Stomach smooth muscle (tissue), 2 donors: Measurements from ENCODE around the gene ATG13.
A peak's percentile ranks its signal among the peaks of the same experiment; 100 is the strongest.
"Not testable (repeated sequence)": the region's sequence is repeated elsewhere in the genome, so short reads cannot be mapped to it uniquely, and the experiment has no call there.

Experiments
- H3K27ac ChIP-seq: one replicate; pipeline ENCODE4 v1.7.0; 2013; ENCODE audit warnings: mild to moderate bottlenecking, low read length, inconsistent platforms
- H3K27me3 ChIP-seq, 2 donors: one replicate each; pipeline ENCODE4 v1.7.0; 2013; ENCODE audit warnings: low read length in 2 of 2; ENCODE audit not compliant: insufficient read depth in 2 of 2, control insufficient read depth in 1 of 2
- H3K36me3 ChIP-seq, 2 donors: one replicate each; pipeline ENCODE4 v1.7.0; 2013; ENCODE audit warnings: low read length in 2 of 2; ENCODE audit not compliant: control insufficient read depth in 2 of 2, insufficient read depth in 2 of 2
- H3K4me1 ChIP-seq: one replicate; pipeline ENCODE4 v1.7.0; 2013; ENCODE audit warnings: low read length; ENCODE audit not compliant: control insufficient read depth, insufficient read depth
- H3K4me3 ChIP-seq, 2 donors: one replicate each; pipeline ENCODE4 v1.7.0; 2013; ENCODE audit warnings: low read length in 2 of 2
- H3K9ac ChIP-seq, 2 donors: one replicate each; pipeline ENCODE4 v1.7.0; 2013; ENCODE audit warnings: low read length in 2 of 2, mild to moderate bottlenecking in 1 of 2
- H3K9me3 ChIP-seq, 2 donors: one replicate each; pipeline ENCODE4 v1.7.0; 2013; ENCODE audit warnings: low read length in 2 of 2; ENCODE audit not compliant: control insufficient read depth in 2 of 2
- donor health status: healthy.
- donor health status: Pancreatic carcinoma.

The ATG13 gene

GRCh38 chr11:46697723-46698122, 80.4 kb downstream of the ATG13 start:
- H3K4me3 ChIP-seq: peak overlapping the region in 1 of 2 donors; percentile 49
- H3K27me3 ChIP-seq: no peaks in the 10 kb centered on the region
- H3K36me3 ChIP-seq: peaks cover 26 to 34% of the 10 kb centered on the region in 2 donors
- peak overlapping the region; percentile 2 to 55 for H3K9ac ChIP-seq
- peaks cover 49% of the 10 kb centered on the region for H3K4me1 ChIP-seq
- no peak overlapping the region for H3K27ac ChIP-seq
- no peaks in the 10 kb centered on the region for H3K9me3 ChIP-seq

GRCh38 chr11:46698597-46698996, 81.2 kb downstream of the ATG13 start:
- H3K27ac ChIP-seq: no peak overlapping the region
- no peaks in the 10 kb centered on the region for H3K9me3 ChIP-seq
- no peaks in the 10 kb centered on the region for H3K27me3 ChIP-seq
- no peak overlapping the region for H3K9ac ChIP-seq
- H3K4me3 ChIP-seq: peak overlapping the region in 1 of 2 donors; percentile 40
- peaks cover 54% of the 10 kb centered on the region for H3K4me1 ChIP-seq
- H3K36me3 ChIP-seq: peaks cover 32 to 37% of the 10 kb centered on the region in 2 donors

GRCh38 chr11:46700241-46701077, 83.1 kb downstream of the ATG13 start, which contains the start of the genes ARHGAP1 and ZNF408:
Gene ARHGAP1 (minus strand): TSS chr11:46700619. CDS start chr11:46696107, 4,512 bp downstream.
Gene ZNF408 (plus strand): TSS chr11:46701031. CDS start chr11:46701048, 17 bp downstream.
- Histone ChIP-seq H3K4me3 (peak within 1 kb of the TSS; percentile 78 to 100), H3K36me3 (peaks cover 27 to 35% of the 10 kb centered on the region in 2 donors), H3K27ac (peak within 1 kb of the TSS; percentile 91), H3K4me1 (peaks cover 53% of the 10 kb centered on the region), H3K27me3 (no peaks in the 10 kb centered on the region), H3K9ac (peak within 1 kb of the TSS; percentile 82 to 96), H3K9me3 (no peaks in the 10 kb centered on the region)

GRCh38 chr11:46701078-46701654, 83.8 kb downstream of the ATG13 start:
- Histone ChIP-seq H3K27me3 (no peaks in the 10 kb centered on the region), H3K36me3 (peaks cover 28 to 37% of the 10 kb centered on the region in 2 donors), H3K27ac (peak overlapping the region; percentile 91), H3K4me1 (peaks cover 46% of the 10 kb centered on the region), H3K9ac (peak overlapping the region; percentile 82 to 96), H3K4me3 (peak overlapping the region; percentile 78 to 100), H3K9me3 (no peaks in the 10 kb centered on the region)

DNA sequence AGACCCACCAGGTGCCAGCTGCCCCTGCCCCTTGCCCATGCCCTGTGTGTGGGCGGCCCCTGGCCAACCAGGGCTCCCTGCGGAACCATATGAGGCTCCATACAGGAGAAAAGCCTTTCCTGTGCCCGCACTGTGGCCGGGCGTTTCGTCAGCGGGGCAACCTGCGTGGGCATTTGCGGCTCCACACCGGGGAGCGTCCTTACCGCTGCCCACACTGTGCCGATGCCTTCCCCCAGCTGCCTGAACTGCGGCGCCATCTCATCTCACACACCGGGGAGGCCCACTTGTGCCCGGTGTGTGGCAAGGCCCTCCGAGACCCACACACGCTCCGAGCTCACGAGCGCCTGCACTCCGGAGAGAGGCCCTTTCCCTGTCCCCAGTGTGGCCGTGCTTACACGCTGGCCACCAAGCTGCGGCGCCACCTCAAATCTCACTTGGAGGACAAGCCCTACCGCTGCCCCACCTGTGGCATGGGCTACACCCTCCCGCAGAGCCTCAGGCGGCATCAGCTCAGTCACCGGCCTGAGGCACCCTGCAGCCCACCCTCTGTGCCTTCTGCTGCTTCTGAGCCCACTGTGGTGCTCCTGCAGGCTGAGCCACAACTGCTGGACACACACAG, 87.8 kb downstream of the ATG13 start:
- Histone ChIP-seq H3K36me3 (peaks cover 36 to 40% of the 10 kb centered on the region in 2 donors), H3K9me3 (no peaks in the 10 kb centered on the region), H3K9ac (no peak overlapping the region), H3K27ac (no peak overlapping the region), H3K4me3 (no peak overlapping the region), H3K4me1 (peaks cover 19% of the 10 kb centered on the region), H3K27me3 (no peaks in the 10 kb centered on the region)

- Histone ChIP-seq H3K27ac (no peak overlapping the region), H3K4me3 (no peak overlapping the region), H3K9me3 (no peaks in the 10 kb centered on the region), H3K9ac (no peak overlapping the region), H3K36me3 (peaks cover 36 to 40% of the 10 kb centered on the region in 2 donors), H3K27me3 (no peaks in the 10 kb centered on the region), H3K4me1 (peaks cover 16% of the 10 kb centered on the region)
These were observed 89.5 kb downstream of the ATG13 start for GRCh38 chr11:46706886-46707285.

GRCh38 chr11:46709351-46709750, 92.0 kb downstream of the ATG13 start:
- H3K4me1 ChIP-seq, H3K9me3 ChIP-seq, H3K27me3 ChIP-seq, H3K4me3 ChIP-seq, H3K9ac ChIP-seq, H3K27ac ChIP-seq: not testable (repeated sequence)
- peaks cover 21 to 22% of the 10 kb centered on the region in 2 donors for H3K36me3 ChIP-seq

GRCh38 chr11:46710821-46711269, 93.5 kb downstream of the ATG13 start:
- Histone ChIP-seq H3K9ac (peak overlapping the region; percentile 3 to 13), H3K27me3 (no peaks in the 10 kb centered on the region), H3K36me3 (peaks cover 8 to 10% of the 10 kb centered on the region in 2 donors), H3K27ac (peak overlapping the region; percentile 79), H3K4me1 (peaks cover 6% of the 10 kb centered on the region), H3K4me3 (no peak overlapping the region), H3K9me3 (no peaks in the 10 kb centered on the region)

- Histone ChIP-seq H3K9ac (peak overlapping the region; percentile 3 to 13), H3K27me3 (no peaks in the 10 kb centered on the region), H3K27ac (peak overlapping the region; percentile 79), H3K36me3 (peaks cover 5 to 9% of the 10 kb centered on the region in 2 donors), H3K9me3 (no peaks in the 10 kb centered on the region), H3K4me1 (peaks cover 6% of the 10 kb centered on the region), H3K4me3 (no peak overlapping the region)
These were observed 94.0 kb downstream of the ATG13 start for GRCh38 chr11:46711303-46711702.

GRCh38 chr11:46712874-46713576, 95.7 kb downstream of the ATG13 start:
- Histone ChIP-seq H3K27ac (no peak overlapping the region), H3K4me3 (no peak overlapping the region)

More at GRCh38 chr11:46712874-46713576, 95.7 kb downstream of the ATG13 start:
- Histone ChIP-seq H3K9ac (no peak overlapping the region), H3K9me3 (no peaks in the 10 kb centered on the region), H3K4me1 (peaks cover 6% of the 10 kb centered on the region), H3K36me3 (no peaks in the 10 kb centered on the region), H3K27me3 (no peaks in the 10 kb centered on the region)
